Suprapubic skin (tissue), 3 donors: ENCODE data around the gene LRGUK.

Experiments used
- POLR2A ChIP-seq, 2 donors: fragments of 450-650 bp; IDR thresholded peaks; one replicate each; pipeline ENCODE4 v1.6.1; 2017; ENCODE audit warnings: antibody characterized with exemption in 2 of 2, mild to moderate bottlenecking in 2 of 2, moderate library complexity in 2 of 2
- TF ChIP-seq, protein P1 (sequence below), 2 donors: fragments of 200-600 bp in 1 of 2; fragments of 450-650 bp in 1 of 2; sonication (generic) in 1 of 2; IDR thresholded peaks; one replicate each; pipeline ENCODE4 v1.5.1; 2016 to 2019; ENCODE audit warnings: antibody characterized with exemption in 2 of 2, mild to moderate bottlenecking in 1 of 2, moderate library complexity in 1 of 2

DNA sequence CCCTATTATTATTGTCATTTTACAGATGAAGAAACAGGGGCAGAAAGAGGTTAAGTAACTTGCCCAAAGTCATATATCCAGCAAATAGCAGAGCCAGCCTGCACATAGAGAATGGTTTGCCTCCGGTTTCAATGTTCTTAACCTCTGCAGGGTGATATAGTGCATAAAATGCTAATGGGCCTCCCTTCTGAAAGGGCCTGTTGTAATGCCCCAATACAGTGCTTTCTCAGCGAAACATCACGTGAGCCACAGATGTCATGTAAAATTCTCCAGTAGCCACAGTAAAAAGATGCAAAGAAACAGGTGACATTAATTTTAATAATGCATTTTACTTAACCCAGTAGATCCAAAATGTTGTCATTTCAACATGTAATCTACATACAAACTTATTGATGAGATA is 38.1 kb downstream of the LRGUK start:
- TF ChIP-seq, protein P1, sequence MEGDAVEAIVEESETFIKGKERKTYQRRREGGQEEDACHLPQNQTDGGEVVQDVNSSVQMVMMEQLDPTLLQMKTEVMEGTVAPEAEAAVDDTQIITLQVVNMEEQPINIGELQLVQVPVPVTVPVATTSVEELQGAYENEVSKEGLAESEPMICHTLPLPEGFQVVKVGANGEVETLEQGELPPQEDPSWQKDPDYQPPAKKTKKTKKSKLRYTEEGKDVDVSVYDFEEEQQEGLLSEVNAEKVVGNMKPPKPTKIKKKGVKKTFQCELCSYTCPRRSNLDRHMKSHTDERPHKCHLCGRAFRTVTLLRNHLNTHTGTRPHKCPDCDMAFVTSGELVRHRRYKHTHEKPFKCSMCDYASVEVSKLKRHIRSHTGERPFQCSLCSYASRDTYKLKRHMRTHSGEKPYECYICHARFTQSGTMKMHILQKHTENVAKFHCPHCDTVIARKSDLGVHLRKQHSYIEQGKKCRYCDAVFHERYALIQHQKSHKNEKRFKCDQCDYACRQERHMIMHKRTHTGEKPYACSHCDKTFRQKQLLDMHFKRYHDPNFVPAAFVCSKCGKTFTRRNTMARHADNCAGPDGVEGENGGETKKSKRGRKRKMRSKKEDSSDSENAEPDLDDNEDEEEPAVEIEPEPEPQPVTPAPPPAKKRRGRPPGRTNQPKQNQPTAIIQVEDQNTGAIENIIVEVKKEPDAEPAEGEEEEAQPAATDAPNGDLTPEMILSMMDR (IDR thresholded peaks at IDR 0.05): no peak
- TF ChIP-seq POLR2A (IDR thresholded peaks at IDR 0.05): no peak
